Stimulated activated naive CD8-positive, alpha-beta T cell treated with anti-CD3 and anti-CD28 coated beads, Interleukin-15, Interleukin-2, amounts not matched to agents 100 ng/mL and 50 ng/mL, for 24 hours (primary cell): ENCODE results near the gene HLX.

Source experiments
- H3K27ac Mint-ChIP-seq: one replicate; pipeline ENCODE4 v1.8.0; 2021; ENCODE audit warnings: mild to moderate bottlenecking, mixed read lengths
- H3K27me3 Mint-ChIP-seq: one replicate; pipeline ENCODE4 v1.8.0; 2021; ENCODE audit warnings: mixed read lengths
- H3K36me3 Mint-ChIP-seq: one replicate; pipeline ENCODE4 v1.8.0; 2021; ENCODE audit warnings: low read depth, mixed read lengths
- H3K4me1 Mint-ChIP-seq: one replicate; pipeline ENCODE4 v1.8.0; 2021; ENCODE audit warnings: low read depth, mixed read lengths
- H3K4me3 Mint-ChIP-seq: one replicate; pipeline ENCODE4 v1.8.0; 2021; ENCODE audit warnings: mild to moderate bottlenecking, mixed read lengths
- H3K9me3 Mint-ChIP-seq: one replicate; pipeline ENCODE4 v1.8.0; 2021; ENCODE audit warnings: mixed read lengths

Gene HLX

DNA sequence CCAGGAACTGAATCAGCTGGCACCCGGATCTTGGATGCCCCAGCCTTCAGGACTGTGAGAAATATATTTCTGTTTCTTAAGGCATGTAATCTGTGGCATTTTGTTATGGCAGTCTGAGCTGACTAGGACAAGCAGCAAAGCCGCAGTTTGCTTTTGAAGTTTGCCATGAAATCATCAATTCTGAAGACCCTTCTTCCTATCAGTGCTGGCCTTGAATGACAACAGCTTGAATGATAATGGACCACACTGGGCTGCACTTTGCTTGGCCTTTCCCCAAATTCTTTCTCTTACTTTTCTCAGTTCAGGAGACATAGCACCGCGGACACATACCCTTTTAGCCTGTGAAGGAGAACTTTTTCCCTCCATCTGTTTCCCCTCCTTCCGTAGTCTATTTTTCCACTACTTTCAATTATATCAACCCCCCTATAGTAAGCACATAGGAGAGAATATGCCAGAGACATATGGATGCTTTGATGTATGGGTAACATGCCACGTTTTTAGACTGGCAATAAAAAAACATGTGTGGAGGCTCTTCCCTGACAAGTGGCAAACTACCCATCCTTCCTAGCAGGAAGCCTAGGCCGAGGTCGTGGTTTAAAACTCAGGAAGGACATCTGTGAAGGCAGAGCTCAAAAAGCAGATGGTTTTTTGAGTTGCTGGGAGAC lies 42.9 kb downstream of the HLX start:
- Mint-ChIP-seq H3K27me3 (peaks cover 9% of the 10 kb centered on the region), H3K9me3 (no peaks in the 10 kb centered on the region), H3K27ac (no peak overlapping the region), H3K4me1 (no peaks in the 10 kb centered on the region), H3K4me3 (no peak overlapping the region), H3K36me3 (no peaks in the 10 kb centered on the region)

DNA sequence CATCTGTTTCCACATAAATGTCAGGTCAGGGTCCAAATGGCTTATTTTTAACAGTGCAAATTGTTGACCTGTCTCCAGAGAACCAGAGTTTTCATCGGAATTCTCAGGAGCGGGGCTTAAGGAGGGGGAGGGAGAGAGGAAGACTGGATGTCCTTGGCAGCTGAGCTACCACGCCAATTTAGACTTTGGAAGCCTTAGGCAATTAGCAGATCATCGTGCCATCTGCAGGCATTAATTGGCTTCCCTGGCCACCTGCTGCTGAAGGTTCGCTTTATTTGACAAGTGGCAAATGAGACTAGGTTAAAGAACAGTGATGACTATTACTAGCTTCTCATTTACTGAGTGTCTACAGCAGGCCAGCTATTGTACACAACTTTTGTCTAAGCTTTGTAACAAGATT lies 43.7 kb downstream of the HLX start:
- Mint-ChIP-seq H3K27ac (no peak overlapping the region), H3K4me3 (no peak overlapping the region), H3K27me3 (peaks cover 9% of the 10 kb centered on the region), H3K9me3 (no peaks in the 10 kb centered on the region), H3K36me3 (no peaks in the 10 kb centered on the region), H3K4me1 (no peaks in the 10 kb centered on the region)

DNA sequence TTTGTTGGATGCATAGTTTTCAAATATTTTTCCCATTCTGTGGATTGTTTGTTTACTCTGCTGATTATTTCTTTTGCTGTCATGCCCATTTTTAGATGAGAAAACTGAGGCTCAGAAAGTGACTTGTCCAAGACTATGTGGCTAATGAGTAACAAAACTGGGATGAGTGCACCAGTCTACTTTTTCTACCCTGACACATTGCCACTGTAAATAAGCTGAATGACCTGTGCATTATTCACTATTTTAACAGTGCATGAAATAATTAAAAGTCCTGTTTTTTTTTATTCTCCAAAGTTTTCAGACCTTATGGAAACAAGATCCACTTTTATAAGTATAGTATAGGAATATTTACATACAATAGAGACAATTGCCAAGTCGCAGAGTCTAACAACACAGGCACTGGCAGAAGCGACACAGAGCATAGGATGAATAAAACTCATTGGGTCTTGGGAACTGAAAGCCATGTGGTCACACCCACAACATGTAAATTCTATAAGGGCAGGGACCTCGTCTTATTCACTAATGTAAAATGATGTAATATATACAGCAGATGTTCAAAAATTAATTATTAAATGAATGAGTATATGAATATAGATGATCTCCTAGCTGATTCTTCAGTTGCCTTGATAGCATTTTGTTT lies 45.2 kb downstream of the HLX start:
- no peak overlapping the region for H3K27ac Mint-ChIP-seq
- no peaks in the 10 kb centered on the region for H3K36me3 Mint-ChIP-seq
- H3K27me3 Mint-ChIP-seq = peaks cover 9% of the 10 kb centered on the region
- H3K4me1 Mint-ChIP-seq = no peaks in the 10 kb centered on the region
- H3K4me3 Mint-ChIP-seq = no peak overlapping the region
- no peaks in the 10 kb centered on the region for H3K9me3 Mint-ChIP-seq

DNA sequence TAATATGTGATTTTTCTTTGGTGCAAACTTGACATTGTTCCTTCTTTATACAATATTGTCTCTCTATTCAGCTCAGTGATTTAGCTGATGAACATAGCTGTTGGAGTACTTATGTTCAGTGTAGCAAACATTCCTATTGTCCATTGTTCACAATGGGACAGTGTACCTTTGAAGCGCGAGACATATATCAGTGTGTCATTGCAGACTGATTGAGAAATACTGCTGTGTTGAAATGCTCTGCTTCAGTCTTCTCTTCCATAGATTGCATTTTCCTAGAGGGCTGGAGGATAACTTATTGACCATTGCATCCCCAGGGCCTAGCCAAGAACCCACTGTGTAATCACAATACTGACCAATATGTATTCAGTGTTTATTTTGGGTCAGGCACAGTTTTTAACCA lies 46.5 kb downstream of the HLX start:
- no peaks in the 10 kb centered on the region for H3K36me3 Mint-ChIP-seq
- peaks cover 6% of the 10 kb centered on the region for H3K27me3 Mint-ChIP-seq
- no peak overlapping the region for H3K27ac Mint-ChIP-seq
- H3K4me3 Mint-ChIP-seq = no peak overlapping the region
- H3K9me3 Mint-ChIP-seq = no peaks in the 10 kb centered on the region
- no peaks in the 10 kb centered on the region for H3K4me1 Mint-ChIP-seq

DNA sequence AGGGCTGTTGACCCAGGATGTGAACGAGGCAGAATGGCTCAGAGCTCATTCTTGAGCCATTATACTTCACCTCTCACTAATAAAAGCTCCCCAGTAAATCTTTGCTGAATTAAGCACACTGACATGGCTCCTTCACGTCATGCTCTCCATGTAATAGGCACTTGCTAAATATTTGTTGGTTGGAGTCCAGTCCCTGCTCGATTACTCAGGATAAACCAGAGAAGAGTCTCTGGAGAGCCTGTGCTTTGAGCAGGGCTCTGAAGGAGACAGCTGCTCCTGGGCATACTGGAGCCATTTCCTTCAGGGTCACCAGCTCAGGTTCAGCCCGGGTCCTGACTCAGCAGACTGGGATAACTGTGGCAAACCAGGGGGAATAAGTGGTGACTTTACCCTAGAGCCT lies 46.9 kb downstream of the HLX start:
- Mint-ChIP-seq H3K4me1 (no peaks in the 10 kb centered on the region), H3K27me3 (peaks cover 6% of the 10 kb centered on the region), H3K9me3 (no peaks in the 10 kb centered on the region), H3K36me3 (no peaks in the 10 kb centered on the region), H3K4me3 (no peak overlapping the region), H3K27ac (no peak overlapping the region)

DNA sequence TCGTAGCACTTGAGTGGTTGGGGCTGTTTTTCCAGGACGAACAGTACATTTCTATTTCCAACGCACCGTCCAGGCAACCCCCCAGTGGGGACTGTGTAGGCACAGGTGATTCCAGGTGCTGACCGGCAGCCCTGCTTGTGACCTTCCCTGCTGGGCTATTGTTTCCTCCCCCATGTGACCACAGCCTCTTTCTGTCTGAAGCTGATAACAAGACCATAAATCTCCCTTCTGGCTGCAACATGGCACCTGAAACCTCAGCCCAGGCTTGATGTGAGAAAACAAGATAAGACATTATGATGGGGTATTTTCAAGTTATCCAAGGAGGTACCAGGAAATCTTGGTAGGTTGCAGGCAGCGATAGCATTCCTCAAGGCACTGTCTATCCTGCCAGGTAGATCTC lies 48.2 kb downstream of the HLX start:
- Mint-ChIP-seq H3K4me1 (no peaks in the 10 kb centered on the region), H3K27me3 (peaks cover 6% of the 10 kb centered on the region), H3K9me3 (no peaks in the 10 kb centered on the region), H3K4me3 (no peak overlapping the region), H3K36me3 (no peaks in the 10 kb centered on the region), H3K27ac (no peak overlapping the region)

DNA sequence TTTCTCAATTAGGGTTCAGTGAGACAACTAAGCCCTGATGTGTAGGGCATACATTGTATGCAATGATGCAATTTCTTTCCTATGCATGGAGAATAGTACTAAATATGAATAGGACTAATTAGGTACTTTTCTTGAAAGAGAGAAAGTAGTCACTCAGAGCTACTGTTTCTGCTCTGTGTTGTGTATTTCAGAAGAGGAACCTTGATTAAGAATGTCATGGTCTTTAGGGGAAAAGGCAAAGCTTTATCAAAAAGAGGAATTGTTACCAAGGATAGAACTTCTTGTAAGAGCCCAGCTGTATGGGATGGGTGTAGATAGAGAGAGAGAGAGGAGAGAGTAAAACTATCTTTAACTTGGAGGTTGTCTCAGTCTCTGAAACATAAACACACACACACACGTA lies 49.1 kb downstream of the HLX start:
- no peak overlapping the region for H3K4me3 Mint-ChIP-seq
- H3K27me3 Mint-ChIP-seq = peaks cover 6% of the 10 kb centered on the region
- no peaks in the 10 kb centered on the region for H3K9me3 Mint-ChIP-seq
- H3K36me3 Mint-ChIP-seq = no peaks in the 10 kb centered on the region
- no peak overlapping the region for H3K27ac Mint-ChIP-seq
- H3K4me1 Mint-ChIP-seq = no peaks in the 10 kb centered on the region

DNA sequence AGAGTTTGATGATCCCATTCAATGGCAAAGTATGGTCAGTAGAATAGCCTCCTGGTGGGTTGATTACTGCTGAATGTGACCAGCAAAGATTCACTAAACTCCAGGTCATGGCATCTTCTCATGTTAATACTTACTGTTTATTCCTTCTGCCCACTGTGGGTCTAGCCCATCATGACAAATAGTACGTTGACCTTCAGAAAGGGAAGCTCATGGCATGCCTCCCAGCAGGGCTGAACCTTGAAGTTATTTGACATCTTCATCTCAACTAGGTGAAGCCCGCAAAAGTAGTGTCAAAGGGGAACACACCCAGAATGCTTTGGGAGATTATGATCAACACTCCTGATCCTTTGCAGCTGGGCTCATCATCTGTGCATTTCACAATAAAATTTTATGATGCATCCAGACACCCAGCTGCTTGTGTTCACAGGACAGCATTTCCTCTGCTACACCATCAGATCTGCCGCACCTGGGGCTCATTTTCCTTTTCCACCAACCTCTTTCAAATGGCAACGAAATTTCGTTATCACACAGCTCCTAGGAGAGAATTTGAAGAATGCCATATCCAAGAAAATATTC lies 49.6 kb downstream of the HLX start:
- Mint-ChIP-seq H3K4me3 (no peak overlapping the region), H3K4me1 (no peaks in the 10 kb centered on the region), H3K9me3 (no peaks in the 10 kb centered on the region)

DNA sequence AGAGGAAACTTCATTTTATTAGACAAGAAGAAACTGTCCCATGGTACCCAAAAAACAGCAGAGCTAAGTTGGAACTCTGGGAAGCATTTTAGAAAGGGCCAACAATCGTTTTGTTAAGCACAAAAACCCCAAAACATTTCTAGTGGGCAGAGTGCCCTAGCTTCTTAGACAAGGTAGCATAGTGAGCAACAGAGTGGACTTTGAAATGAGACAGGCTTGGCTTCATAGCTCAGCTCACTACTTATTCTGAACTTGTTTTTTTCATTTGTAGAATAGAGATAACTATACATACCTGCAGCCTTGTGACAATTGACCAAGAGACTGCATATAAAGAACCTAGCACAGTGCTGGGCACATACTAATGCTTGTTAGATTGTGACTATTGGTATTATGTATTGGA lies 50.1 kb downstream of the HLX start:
- Mint-ChIP-seq H3K4me1 (no peaks in the 10 kb centered on the region), H3K36me3 (no peaks in the 10 kb centered on the region), H3K27me3 (no peaks in the 10 kb centered on the region), H3K4me3 (no peak overlapping the region), H3K9me3 (no peaks in the 10 kb centered on the region), H3K27ac (no peak overlapping the region)

More for the DNA sequence above, 49.6 kb downstream of the HLX start:
- Mint-ChIP-seq H3K27ac (no peak overlapping the region), H3K36me3 (no peaks in the 10 kb centered on the region), H3K27me3 (peaks cover 3% of the 10 kb centered on the region)
